Loucy (cell line): ENCODE data around the gene GPR107.

ENCODE experiments used
- H2AFZ ChIP-seq: fragments of 200-600 bp; sonication (generic); 2 replicates; pipeline ENCODE4 v1.6.0; 2016; ENCODE audit warnings: antibody characterized with exemption, mild to moderate bottlenecking, low read length, moderate library complexity
- H3F3A ChIP-seq: fragments of 200-600 bp; 2 replicates; pipeline ENCODE4 v1.6.0; 2016; ENCODE audit warnings: antibody characterized with exemption, low read depth, mild to moderate bottlenecking
- H3K27me3 ChIP-seq: fragments of 200-600 bp; sonication (generic); 2 replicates; pipeline ENCODE4 v1.6.1; 2014; ENCODE audit warnings: low read length, mild to moderate bottlenecking; ENCODE audit not compliant: insufficient read depth, poor library complexity, severe bottlenecking
- H3K36me3 ChIP-seq: fragments of 200-600 bp; sonication (generic); 2 replicates; pipeline ENCODE4 v1.6.1; 2016; ENCODE audit warnings: low read length; ENCODE audit not compliant: insufficient read depth
- H3K4me1 ChIP-seq: fragments of 200-600 bp; sonication (generic); 2 replicates; pipeline ENCODE4 v1.5.1; 2014; ENCODE audit warnings: low read length, mild to moderate bottlenecking; ENCODE audit not compliant: insufficient read depth, poor library complexity, severe bottlenecking
- H3K4me2 ChIP-seq: fragments of 200-600 bp; sonication (generic); 2 replicates; pipeline ENCODE4 v1.6.0; 2014; ENCODE audit warnings: antibody characterized with exemption, low read length, low read depth, mild to moderate bottlenecking; ENCODE audit not compliant: poor library complexity, severe bottlenecking
- H3K4me3 ChIP-seq: fragments of 200-600 bp; sonication (generic); 2 replicates; pipeline ENCODE4 v1.5.1; 2014; ENCODE audit warnings: low read length, mild to moderate bottlenecking, mixed read lengths; ENCODE audit not compliant: poor library complexity, severe bottlenecking
- H3K79me2 ChIP-seq: fragments of 200-600 bp; sonication (generic); 2 replicates; pipeline ENCODE4 v1.6.1; 2014; ENCODE audit warnings: low read length; ENCODE audit not compliant: insufficient read depth
- H3K9ac ChIP-seq: fragments of 200-600 bp; sonication (generic); 2 replicates; pipeline ENCODE4 v1.6.0; 2014; ENCODE audit warnings: mild to moderate bottlenecking, low read depth, low read length, moderate library complexity; ENCODE audit not compliant: poor library complexity, severe bottlenecking
- H3K9me2 ChIP-seq: fragments of 200-600 bp; sonication (generic); replicated peaks from 2 replicates; pipeline ENCODE4 v1.6.1; 2016; ENCODE audit warnings: low read depth, low read length, mixed read lengths
- H3K9me3 ChIP-seq: fragments of 200-600 bp; sonication (generic); 2 replicates; pipeline ENCODE4 v1.6.1; 2014; ENCODE audit warnings: mild to moderate bottlenecking, antibody characterized with exemption, low read length, low read depth; ENCODE audit not compliant: insufficient read depth
- H4K20me1 ChIP-seq: fragments of 200-600 bp; sonication (generic); 2 replicates; pipeline ENCODE4 v1.6.0; 2014; ENCODE audit warnings: antibody characterized with exemption, low read length, mild to moderate bottlenecking; ENCODE audit not compliant: insufficient read depth, poor library complexity, severe bottlenecking
- CTCF ChIP-seq: fragments of 200-600 bp; sonication (generic); conservative IDR thresholded peaks from 2 replicates; pipeline ENCODE4 v1.5.1; 2014; ENCODE audit warnings: mild to moderate bottlenecking, antibody characterized with exemption, low read length
- EZH2phosphoT487 ChIP-seq: fragments of 200-600 bp; IDR thresholded peaks from 2 replicates; pipeline ENCODE4 v1.6.1; 2018; ENCODE audit warnings: antibody characterized with exemption, mild to moderate bottlenecking, moderate library complexity, borderline replicate concordance

Gene GPR107

GRCh38 chr9:130101915-130102314, 48.2 kb downstream of the GPR107 start:
- no peak for TF ChIP-seq CTCF
- no peak for TF ChIP-seq EZH2phosphoT487
- H3F3A ChIP-seq = no peaks in the 10 kb centered on the region
- H3K27me3 ChIP-seq = no peaks in the 10 kb centered on the region
- H3K4me1 ChIP-seq = no peaks in the 10 kb centered on the region
- H2AFZ ChIP-seq = no peak overlapping the region
- no peak overlapping the region for H3K4me2 ChIP-seq
- H3K4me3 ChIP-seq = no peak overlapping the region
- H3K79me2 ChIP-seq = no peaks in the 10 kb centered on the region
- H3K9ac ChIP-seq = no peak overlapping the region
- H3K36me3 ChIP-seq = peaks cover 29% of the 10 kb centered on the region; the same call in 1 of the 2 replicates
- no peaks in the 10 kb centered on the region for H3K9me2 ChIP-seq
- no peaks in the 10 kb centered on the region for H4K20me1 ChIP-seq
- H3K9me3 ChIP-seq = no peaks in the 10 kb centered on the region

DNA sequence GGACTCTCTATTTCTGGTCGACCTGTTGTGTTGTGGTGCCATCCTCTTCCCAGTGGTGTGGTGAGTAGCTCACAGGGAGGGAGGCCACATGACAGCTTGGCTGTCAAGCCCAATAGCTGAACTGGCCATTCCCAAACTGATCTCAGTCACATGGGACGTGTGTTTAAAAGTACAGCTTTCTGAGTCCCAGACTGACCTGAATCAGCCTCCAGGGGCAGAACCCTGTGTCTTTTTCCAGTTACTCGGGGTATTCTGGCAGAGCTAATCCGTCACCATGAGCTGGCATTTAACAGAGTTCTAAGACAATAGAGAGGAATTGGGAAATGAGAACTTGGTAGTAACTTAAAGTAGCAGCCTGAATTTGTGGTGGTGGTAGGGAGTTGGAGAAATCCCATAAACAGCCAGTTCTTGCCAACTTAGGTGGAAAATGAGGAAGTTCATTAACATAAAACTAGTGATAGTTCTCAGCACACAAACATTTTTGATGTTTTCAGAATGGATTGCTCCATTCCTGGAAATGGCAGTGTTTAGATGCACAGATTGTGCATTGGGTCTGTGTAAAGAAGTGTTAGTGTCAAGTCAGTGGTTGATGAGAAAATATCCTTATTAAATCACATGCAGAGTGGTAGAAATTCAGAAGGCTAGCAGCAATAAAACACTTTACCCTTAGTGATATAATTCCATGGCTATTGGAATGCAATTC, 50.9 kb downstream of the GPR107 start:
- Histone ChIP-seq H3K9me2 (no peaks in the 10 kb centered on the region), H3K27me3 (no peaks in the 10 kb centered on the region), H3K4me1 (no peaks in the 10 kb centered on the region), H3K9me3 (no peaks in the 10 kb centered on the region), H3F3A (no peaks in the 10 kb centered on the region), H4K20me1 (no peaks in the 10 kb centered on the region), H3K4me3 (no peak overlapping the region), H3K36me3 (peaks cover 33% of the 10 kb centered on the region; the same call in 1 of the 2 replicates), H3K4me2 (no peak overlapping the region), H3K9ac (no peak overlapping the region), H3K79me2 (no peaks in the 10 kb centered on the region), H2AFZ (no peak overlapping the region)
- TF ChIP-seq CTCF = no peak
- TF ChIP-seq EZH2phosphoT487 = no peak

DNA sequence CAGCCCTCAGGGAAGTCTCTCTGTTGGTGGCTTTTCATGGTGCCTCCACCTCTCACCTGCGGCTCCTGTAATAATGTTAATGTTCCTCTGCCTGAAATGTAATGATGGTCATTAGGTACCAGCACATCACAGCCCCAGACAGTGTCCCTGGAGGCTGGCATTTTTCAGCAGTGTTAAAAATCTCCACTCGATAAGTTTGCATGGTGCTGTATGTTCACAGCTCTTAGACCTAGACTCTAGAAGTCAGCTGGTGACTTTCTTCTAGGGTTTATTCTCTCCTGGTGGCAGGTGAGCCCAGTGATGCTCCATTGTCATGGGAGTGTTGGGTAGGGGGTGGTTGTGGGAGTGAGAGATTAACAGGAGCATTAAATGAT, 53.1 kb downstream of the GPR107 start:
- Histone ChIP-seq H3K27me3 (no peaks in the 10 kb centered on the region), H3K4me3 (no peak overlapping the region), H2AFZ (no peak overlapping the region), H3K9ac (no peak overlapping the region), H3K4me2 (no peak overlapping the region), H3F3A (no peaks in the 10 kb centered on the region), H3K36me3 (peaks cover 18% of the 10 kb centered on the region; the same call in 1 of the 2 replicates), H3K4me1 (no peaks in the 10 kb centered on the region), H4K20me1 (no peaks in the 10 kb centered on the region), H3K79me2 (no peaks in the 10 kb centered on the region), H3K9me3 (no peaks in the 10 kb centered on the region), H3K9me2 (no peaks in the 10 kb centered on the region)
- TF ChIP-seq CTCF = no peak
- TF ChIP-seq EZH2phosphoT487 = no peak
